Thyroid gland (tissue), 4 donors: ENCODE measurements around the gene STK4.

Experiments used
- CTCF ChIP-seq, 6 experiments: fragments of 200-600 bp in 3 of 6; fragments of 450-650 bp in 3 of 6; sonication (generic) in 3 of 6; IDR thresholded peaks; one replicate each; pipeline ENCODE4 v1.5.1; 2016 to 2019; ENCODE audit warnings: antibody characterized with exemption in 6 of 6, mild to moderate bottlenecking in 2 of 6, inconsistent platforms in 1 of 6, moderate library complexity in 1 of 6
- POLR2A ChIP-seq, 2 donors: fragments of 450-650 bp; IDR thresholded peaks; one replicate each; pipeline ENCODE4 v1.6.1; 2017; ENCODE audit warnings: antibody characterized with exemption in 2 of 2, mild to moderate bottlenecking in 2 of 2, moderate library complexity in 1 of 2

GRCh38 chr20:44961011-44961869 lies 5.1 kb upstream of the STK4 start:
- no peak for TF ChIP-seq CTCF (IDR thresholded peaks at IDR 0.05)
- no peak for TF ChIP-seq POLR2A (IDR thresholded peaks at IDR 0.05)
